Measurements from ENCODE around the gene MVB12B. TPM values are rescaled to one million over a fixed set of nuclear protein-coding genes. Genes with fewer than 3 reads are reported as not detected.

MVB12B gene
- total RNA-seq, 1 experiment from 2014 or later: 5.7 TPM

- TF ChIP-seq ZNF425 (CRISPR knock-in tag; conservative IDR thresholded peaks at IDR 0.05): no peak
- TF ChIP-seq NR1H2 (CRISPR knock-in tag; IDR thresholded peaks at IDR 0.05): no peak
- no peak for TF ChIP-seq ZMAT4 (CRISPR knock-in tag; IDR thresholded peaks at IDR 0.05)
- TF ChIP-seq IRF2 (CRISPR knock-in tag; IDR thresholded peaks at IDR 0.05; ENCODE audit: borderline replicate concordance, low read depth): no peak
- no peak for TF ChIP-seq EMX1 (CRISPR knock-in tag; IDR thresholded peaks at IDR 0.05)
- no peak for TF ChIP-seq JUN (CRISPR knock-in tag; IDR thresholded peaks at IDR 0.05)
- no peak for TF ChIP-seq FOXK1 (CRISPR knock-in tag; IDR thresholded peaks at IDR 0.05)
- TF ChIP-seq SMAD4 (CRISPR knock-in tag; IDR thresholded peaks at IDR 0.05): no peak
Observed at GRCh38 chr9:126410229-126410628, 83.6 kb downstream of the MVB12B start (continued).

GRCh38 chr9:126411225-126411947, 84.8 kb downstream of the MVB12B start:
- no peak for DNase-seq (ENCODE audit: low spot score)
- Mint-ChIP-seq H3K9me3 (no peaks in the 10 kb centered on the region), H3K4me1 (peaks cover 25% of the 10 kb centered on the region), H3K36me3 (no peaks in the 10 kb centered on the region), H3K27ac (no peak overlapping the region), H3K27me3 (ENCODE audit: low read depth) (no peaks in the 10 kb centered on the region), H3K4me3 (no peak overlapping the region)
- no peak for TF ChIP-seq FOXP1 (CRISPR knock-in tag; IDR thresholded peaks at IDR 0.05; ENCODE audit: borderline replicate concordance)
- TF ChIP-seq E2F1 (CRISPR knock-in tag; IDR thresholded peaks at IDR 0.05): no peak
- TF ChIP-seq CBFB (CRISPR knock-in tag; IDR thresholded peaks at IDR 0.05; ENCODE audit: low read depth): no peak
- no peak for TF ChIP-seq AFF4 (CRISPR knock-in tag; IDR thresholded peaks at IDR 0.05; ENCODE audit: borderline replicate concordance)
- TF ChIP-seq ETV6 (CRISPR knock-in tag; IDR thresholded peaks at IDR 0.05): no peak
- no peak for TF ChIP-seq SMAD4 (CRISPR knock-in tag; IDR thresholded peaks at IDR 0.05)
- no peak for TF ChIP-seq ZBTB43 (CRISPR knock-in tag; IDR thresholded peaks at IDR 0.05)
- no peak for TF ChIP-seq MXD4 (CRISPR knock-in tag; IDR thresholded peaks at IDR 0.05; ENCODE audit: borderline replicate concordance)
- no peak for TF ChIP-seq ELF4 (CRISPR knock-in tag; IDR thresholded peaks at IDR 0.05; ENCODE audit: low read depth)
- ChIA-PET POLR2A (interaction anchor here (0.7 kb wide), 1 partner anchor 222 kb away, joined by 3 read pairs; no protein-coding TSS in a partner anchor), CTCF (no interaction called here)
- ATAC-seq: no peak

All from WTC11 (cell line).